Trophoblast cell (in vitro differentiated cells and primary cell): ENCODE results near the gene SPRED2.

Experiments used
- DNase-seq, 2 donors: peaks; one replicate each; pipeline ENCODE4 v3.0.0-alpha.2; 2016
- H2AFZ ChIP-seq: 2 replicates; pipeline ENCODE4 v1.6.1; 2013; ENCODE audit warnings: low read length, moderate library complexity, mild to moderate bottlenecking; ENCODE audit not compliant: insufficient read depth, poor library complexity
- H2AK5ac ChIP-seq: 2 replicates; pipeline ENCODE4 v1.6.1; 2013; ENCODE audit warnings: mild to moderate bottlenecking, low read length
- H2BK120ac ChIP-seq: 2 replicates; pipeline ENCODE4 v1.6.1; 2013; ENCODE audit warnings: low read length, mild to moderate bottlenecking, moderate library complexity; ENCODE audit not compliant: insufficient read depth, poor library complexity
- H2BK12ac ChIP-seq: 2 replicates; pipeline ENCODE4 v1.6.1; 2013; ENCODE audit warnings: mild to moderate bottlenecking, low read length, moderate library complexity
- H2BK5ac ChIP-seq: 2 replicates; pipeline ENCODE4 v1.6.1; 2013; ENCODE audit warnings: low read length, low read depth, moderate library complexity, mild to moderate bottlenecking; ENCODE audit not compliant: poor library complexity
- H3K14ac ChIP-seq: 2 replicates; pipeline ENCODE4 v1.6.1; 2013; ENCODE audit warnings: mild to moderate bottlenecking, low read length
- H3K18ac ChIP-seq: 2 replicates; pipeline ENCODE4 v1.6.1; 2013; ENCODE audit warnings: mild to moderate bottlenecking, low read length
- H3K23ac ChIP-seq: 2 replicates; pipeline ENCODE4 v1.6.1; 2013; ENCODE audit warnings: low read length
- H3K27ac ChIP-seq: 2 replicates; pipeline ENCODE4 v1.5.1; 2013; ENCODE audit warnings: low read depth, mild to moderate bottlenecking, inconsistent platforms, low read length, moderate library complexity
- H3K27me3 ChIP-seq: 2 replicates; pipeline ENCODE4 v1.6.1; 2013; ENCODE audit warnings: inconsistent platforms, mild to moderate bottlenecking, low read length, moderate library complexity; ENCODE audit not compliant: insufficient read depth
- H3K36me3 ChIP-seq, 2 experiments: 1 replicate in 1 of 2; 2 replicates in 1 of 2; pipeline ENCODE4 v1.6.1; 2013; ENCODE audit warnings: low read length in 2 of 2, mild to moderate bottlenecking in 2 of 2, moderate library complexity in 1 of 2; ENCODE audit not compliant: insufficient read depth in 2 of 2, control insufficient read depth in 1 of 2
- H3K4ac ChIP-seq: 2 replicates; pipeline ENCODE4 v1.6.1; 2013; ENCODE audit warnings: low read depth, mild to moderate bottlenecking, low read length, moderate library complexity
- H3K4me1 ChIP-seq, 2 experiments: 1 replicate in 1 of 2; 2 replicates in 1 of 2; pipeline ENCODE4 v1.6.1; 2013; ENCODE audit warnings: low read length in 2 of 2, mild to moderate bottlenecking in 2 of 2, moderate library complexity in 1 of 2; ENCODE audit not compliant: insufficient read depth in 2 of 2, control insufficient read depth in 1 of 2
- H3K4me2 ChIP-seq: 2 replicates; pipeline ENCODE4 v1.6.1; 2013; ENCODE audit warnings: inconsistent platforms, mild to moderate bottlenecking, low read length, moderate library complexity
- H3K4me3 ChIP-seq: 2 replicates; pipeline ENCODE4 v1.5.1; 2013; ENCODE audit warnings: mild to moderate bottlenecking, low read depth, low read length, inconsistent platforms
- H3K79me1 ChIP-seq: one replicate; pipeline ENCODE4 v1.6.1; 2013; ENCODE audit warnings: low read length
- H3K79me2 ChIP-seq: 2 replicates; pipeline ENCODE4 v1.6.1; 2013; ENCODE audit warnings: low read length, mild to moderate bottlenecking; ENCODE audit not compliant: control insufficient read depth, insufficient read depth, poor library complexity
- H3K9ac ChIP-seq: 2 replicates; pipeline ENCODE4 v1.6.1; 2013; ENCODE audit warnings: mild to moderate bottlenecking, low read length
- H3K9me3 ChIP-seq: 2 replicates; pipeline ENCODE4 v1.6.1; 2013; ENCODE audit warnings: low read depth, mild to moderate bottlenecking, control low read depth, inconsistent platforms, low read length; ENCODE audit not compliant: insufficient read depth
- H4K12ac ChIP-seq: 2 replicates; pipeline ENCODE4 v1.6.1; 2013; ENCODE audit warnings: low read depth, mild to moderate bottlenecking, low read length, moderate library complexity
- H4K8ac ChIP-seq: 2 replicates; pipeline ENCODE4 v1.6.1; 2013; ENCODE audit warnings: low read depth, mild to moderate bottlenecking, low read length, moderate library complexity
- H4K91ac ChIP-seq: one replicate; pipeline ENCODE4 v1.6.1; 2013; ENCODE audit warnings: low read depth, mild to moderate bottlenecking, low read length, moderate library complexity
- WGBS: extraction: QIAGEN DNeasy Blood & Tissue Kit; methylation state at CpG from one replicate; pipeline ENCODE4 v1.1.7; 2013; ENCODE audit warnings: missing lambda C conversion rate; ENCODE audit not compliant: insufficient read length, insufficient coverage; ENCODE audit errors: extremely low coverage; 5-methylcytosine and 5-hydroxymethylcytosine counted together

The SPRED2 gene

DNA sequence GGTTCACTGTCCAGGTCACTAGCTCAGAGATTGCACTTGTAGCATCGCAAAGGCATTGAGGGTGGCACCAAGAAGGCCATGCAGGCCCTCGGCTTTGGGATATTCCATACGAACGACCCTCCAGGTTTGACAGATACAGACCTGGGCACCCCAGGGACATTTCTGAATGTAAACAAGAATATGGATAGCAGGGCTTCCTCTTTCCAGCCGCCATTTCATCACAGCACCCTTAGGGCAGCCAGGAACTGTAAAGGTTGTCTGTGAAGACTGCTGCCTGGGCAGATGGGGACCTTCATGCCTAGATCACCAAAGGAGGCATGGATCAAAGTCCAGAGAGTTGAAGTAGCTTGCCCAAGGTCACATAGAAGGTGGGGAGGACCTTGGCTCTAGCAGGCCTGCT lies 134.3 kb downstream of the SPRED2 start:
- no peaks in the 10 kb centered on the region for H3K9me3 ChIP-seq
- no peak overlapping the region for H3K9ac ChIP-seq
- no CpG with 5 or more reads among the region's 5 CpGs for WGBS

DNA sequence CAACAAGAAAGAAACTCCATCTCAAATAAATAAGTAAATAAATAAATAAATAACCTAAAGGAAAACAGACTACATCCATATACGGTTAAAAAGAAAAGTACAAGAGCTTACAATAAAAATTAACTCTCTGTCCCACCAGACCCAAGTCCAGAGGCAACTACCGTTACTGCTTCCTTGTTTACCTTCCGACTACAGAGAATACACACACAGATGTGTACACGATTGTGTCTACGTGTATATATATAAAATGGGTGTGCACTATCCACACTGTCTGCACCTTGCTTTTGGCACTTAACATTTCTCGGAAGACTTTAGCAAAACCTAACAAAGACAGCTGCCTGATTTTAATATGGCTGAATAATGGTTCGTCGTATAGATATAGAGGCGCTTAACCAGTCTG lies 134.9 kb downstream of the SPRED2 start:
- Histone ChIP-seq H4K91ac (no peak overlapping the region), H3K27ac (no peak overlapping the region), H3K4me3 (no peak overlapping the region), H4K8ac (no peak overlapping the region), H2BK12ac (no peak overlapping the region), H3K36me3 (no peaks in the 10 kb centered on the region), H2AK5ac (no peak overlapping the region), H3K9ac (no peak overlapping the region), H3K4me1 (no peaks in the 10 kb centered on the region), H2BK5ac (no peak overlapping the region), H2AFZ (no peak overlapping the region), H3K27me3 (no peaks in the 10 kb centered on the region), H3K79me1 (no peaks in the 10 kb centered on the region), H3K18ac (no peak overlapping the region), H3K79me2 (no peaks in the 10 kb centered on the region), H3K23ac (no peak overlapping the region), H3K9me3 (no peaks in the 10 kb centered on the region), H2BK120ac (no peak overlapping the region), H3K14ac (no peak overlapping the region), H4K12ac (no peak overlapping the region), H3K4ac (no peak overlapping the region), H3K4me2 (no peak overlapping the region)
- no peak for DNase-seq
- WGBS: no CpG with 5 or more reads among the region's 9 CpGs

More for the DNA sequence above, 134.3 kb downstream of the SPRED2 start:
- Histone ChIP-seq H2AFZ (no peak overlapping the region), H3K23ac (no peak overlapping the region), H4K8ac (no peak overlapping the region), H3K14ac (no peak overlapping the region), H3K27me3 (no peaks in the 10 kb centered on the region), H3K4me3 (no peak overlapping the region), H2BK120ac (no peak overlapping the region), H4K91ac (no peak overlapping the region), H4K12ac (no peak overlapping the region), H3K18ac (no peak overlapping the region), H3K36me3 (no peaks in the 10 kb centered on the region), H2BK12ac (no peak overlapping the region), H3K4ac (no peak overlapping the region), H2BK5ac (no peak overlapping the region), H3K27ac (no peak overlapping the region), H3K79me1 (no peaks in the 10 kb centered on the region), H3K4me1 (no peaks in the 10 kb centered on the region), H3K79me2 (no peaks in the 10 kb centered on the region), H2AK5ac (no peak overlapping the region), H3K4me2 (no peak overlapping the region)
- no peak for DNase-seq

DNA sequence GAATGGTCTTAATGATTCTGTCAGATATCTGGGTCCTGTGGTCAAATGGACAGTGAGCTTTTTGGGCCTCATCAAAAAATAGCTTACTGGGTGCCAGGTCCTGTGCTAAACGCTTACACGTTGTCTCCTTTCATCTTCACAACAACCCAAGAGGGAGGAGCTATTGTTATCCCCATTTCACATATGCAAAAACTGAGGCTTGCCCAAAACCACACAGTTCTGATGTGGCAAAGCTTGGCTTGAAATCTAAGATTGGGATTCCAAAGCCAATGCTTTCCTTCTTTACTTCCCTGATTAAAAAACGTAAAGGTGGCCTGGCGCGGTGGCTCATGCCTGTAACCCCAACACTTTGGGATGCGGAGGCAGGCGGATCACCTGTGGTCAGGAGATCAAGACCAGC lies 135.4 kb downstream of the SPRED2 start:
- Histone ChIP-seq H3K4me3 (no peak overlapping the region), H2BK5ac (no peak overlapping the region), H3K79me1 (no peaks in the 10 kb centered on the region), H4K12ac (no peak overlapping the region), H3K27me3 (no peaks in the 10 kb centered on the region), H3K23ac (no peak overlapping the region), H3K36me3 (no peaks in the 10 kb centered on the region), H2AK5ac (no peak overlapping the region), H3K79me2 (no peaks in the 10 kb centered on the region), H2BK12ac (no peak overlapping the region), H3K18ac (no peak overlapping the region), H3K27ac (no peak overlapping the region), H4K8ac (no peak overlapping the region), H4K91ac (no peak overlapping the region), H2BK120ac (no peak overlapping the region), H3K4ac (no peak overlapping the region), H3K9me3 (no peaks in the 10 kb centered on the region), H3K4me1 (no peaks in the 10 kb centered on the region), H3K9ac (no peak overlapping the region), H3K14ac (no peak overlapping the region), H2AFZ (no peak overlapping the region), H3K4me2 (no peak overlapping the region)
- DNase-seq: no peak
- no CpG with 5 or more reads among the region's 7 CpGs for WGBS

DNA sequence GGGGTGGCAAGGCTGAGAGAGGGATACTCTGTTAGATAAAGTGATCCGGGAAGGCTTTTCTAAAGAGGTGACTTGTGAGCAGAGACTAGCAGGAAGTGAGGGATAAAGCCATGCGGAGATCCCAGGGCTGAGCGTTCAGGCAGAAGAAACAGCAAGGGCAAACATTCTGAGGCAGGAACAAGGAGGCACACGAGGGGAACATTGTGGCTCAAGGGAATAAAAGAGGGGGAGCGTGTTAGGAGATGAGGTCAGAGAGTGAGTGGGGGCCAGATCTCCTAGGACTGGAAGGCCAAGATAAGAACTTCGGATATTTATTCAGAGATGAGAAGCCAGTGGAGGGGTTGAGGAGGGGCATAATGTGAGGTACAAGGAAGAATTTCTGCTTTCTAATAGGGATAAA lies 137.7 kb downstream of the SPRED2 start:
- H4K12ac ChIP-seq: no peak overlapping the region
- no peak overlapping the region for H3K4me2 ChIP-seq
- H2AK5ac ChIP-seq: no peak overlapping the region
- no peak overlapping the region for H3K14ac ChIP-seq
- H3K23ac ChIP-seq: no peak overlapping the region
- H2AFZ ChIP-seq: no peak overlapping the region
- no peak for DNase-seq
- H4K91ac ChIP-seq: no peak overlapping the region
- H3K79me1 ChIP-seq: no peaks in the 10 kb centered on the region
- no peak overlapping the region for H2BK12ac ChIP-seq
- H4K8ac ChIP-seq: no peak overlapping the region
- H3K4ac ChIP-seq: no peak overlapping the region
- no peaks in the 10 kb centered on the region for H3K36me3 ChIP-seq
- no peak overlapping the region for H2BK5ac ChIP-seq
- no CpG with 5 or more reads among the region's 6 CpGs for WGBS
- H3K79me2 ChIP-seq: no peaks in the 10 kb centered on the region
- H3K27ac ChIP-seq: no peak overlapping the region
- H3K9me3 ChIP-seq: no peaks in the 10 kb centered on the region
- H3K9ac ChIP-seq: no peak overlapping the region
- H3K4me1 ChIP-seq: no peaks in the 10 kb centered on the region
- H3K18ac ChIP-seq: no peak overlapping the region
- no peak overlapping the region for H3K4me3 ChIP-seq
- no peak overlapping the region for H2BK120ac ChIP-seq
- H3K27me3 ChIP-seq: no peaks in the 10 kb centered on the region
